Astrocyte (in vitro differentiated cells and primary cell): ENCODE measurements around the gene NT5C3B. TPM values are rescaled to one million over a fixed set of nuclear protein-coding genes. Genes with fewer than 3 reads are reported as not detected.

Experiments
- DNase-seq: peaks from one replicate; pipeline ENCODE4 v3.0.0-alpha.2; 2010; ENCODE audit warnings: low read depth
- FAIRE-seq: peaks from 2 replicates; lab custom pipeline; 2011; peaks lifted over from hg19 to GRCh38; lab: Jason Lieb, UNC
- H2AFZ ChIP-seq: 2 replicates; pipeline ENCODE4 v1.6.0; 2012; ENCODE audit warnings: low read depth, low read length, inconsistent platforms
- H3K27ac ChIP-seq: 2 replicates; pipeline ENCODE4 v1.5.1; 2011; ENCODE audit warnings: low read depth, low read length, inconsistent platforms
- H3K27me3 ChIP-seq: 2 replicates; pipeline ENCODE4 v1.6.0; 2011; ENCODE audit warnings: low read length, inconsistent platforms; ENCODE audit not compliant: insufficient read depth
- H3K36me3 ChIP-seq: 2 replicates; pipeline ENCODE4 v1.5.1; 2011; ENCODE audit warnings: low read length, inconsistent platforms; ENCODE audit not compliant: insufficient read depth
- H3K4me1 ChIP-seq: 2 replicates; pipeline ENCODE4 v1.5.1; 2011; ENCODE audit warnings: low read length, inconsistent platforms; ENCODE audit not compliant: insufficient read depth
- H3K4me2 ChIP-seq: 2 replicates; pipeline ENCODE4 v1.6.0; 2012; ENCODE audit warnings: low read length, inconsistent platforms
- H3K4me3 ChIP-seq: 2 replicates; pipeline ENCODE4 v1.5.1; 2011; ENCODE audit warnings: low read depth, mild to moderate bottlenecking, low read length, inconsistent platforms; ENCODE audit not compliant: insufficient read depth
- H3K79me2 ChIP-seq: 2 replicates; pipeline ENCODE4 v1.6.0; 2012; ENCODE audit warnings: mild to moderate bottlenecking, low read length, inconsistent platforms; ENCODE audit not compliant: insufficient read depth
- H3K9ac ChIP-seq: 2 replicates; pipeline ENCODE4 v1.6.0; 2012; ENCODE audit warnings: mild to moderate bottlenecking, low read length, inconsistent platforms
- H3K9me3 ChIP-seq: 2 replicates; pipeline ENCODE4 v1.5.1; 2012; ENCODE audit warnings: low read depth, mild to moderate bottlenecking, low read length, inconsistent platforms; ENCODE audit not compliant: insufficient read depth
- H4K20me1 ChIP-seq: 2 replicates; pipeline ENCODE4 v1.6.0; 2012; ENCODE audit warnings: low read length, inconsistent platforms; ENCODE audit not compliant: insufficient read depth
- H3K27ac Mint-ChIP-seq: one replicate; pipeline ENCODE4 v1.8.0; 2021; ENCODE audit warnings: mild to moderate bottlenecking, mixed read lengths; ENCODE audit not compliant: unreplicated experiment
- H3K27me3 Mint-ChIP-seq: one replicate; pipeline ENCODE4 v1.8.0; 2021; ENCODE audit warnings: low read depth, mixed read lengths; ENCODE audit not compliant: unreplicated experiment
- H3K36me3 Mint-ChIP-seq: one replicate; pipeline ENCODE4 v1.8.0; 2021; ENCODE audit warnings: low read depth, mixed read lengths; ENCODE audit not compliant: unreplicated experiment
- H3K4me1 Mint-ChIP-seq: one replicate; pipeline ENCODE4 v1.8.0; 2021; ENCODE audit warnings: low read depth, mixed read lengths; ENCODE audit not compliant: unreplicated experiment
- H3K4me3 Mint-ChIP-seq: one replicate; pipeline ENCODE4 v1.8.0; 2021; ENCODE audit warnings: mild to moderate bottlenecking, moderate library complexity, mixed read lengths; ENCODE audit not compliant: unreplicated experiment
- H3K9me3 Mint-ChIP-seq: one replicate; pipeline ENCODE4 v1.8.0; 2021; ENCODE audit warnings: mild to moderate bottlenecking, mixed read lengths; ENCODE audit not compliant: unreplicated experiment
- CTCF ChIP-seq: IDR thresholded peaks from 2 replicates; pipeline ENCODE4 v1.5.1; 2011; ENCODE audit warnings: low read depth, mild to moderate bottlenecking, inconsistent platforms, low read length, moderate library complexity; ENCODE audit not compliant: insufficient read depth
- EZH2 ChIP-seq: IDR thresholded peaks from 2 replicates; pipeline ENCODE4 v1.6.1; 2012; ENCODE audit warnings: mild to moderate bottlenecking, low read length, inconsistent platforms; ENCODE audit not compliant: insufficient read depth
- total RNA-seq: library from RNA; stranded (reverse); gene quantifications from 2 replicates; pipeline ENCODE4 v1.2.1, GENCODE V29; 2021

Gene NT5C3B
- total RNA-seq, 1 donor from 2014 or later = 56.1 TPM

- peaks cover 65% of the 10 kb centered on the region for H4K20me1 ChIP-seq
- H3K36me3 ChIP-seq = peaks cover 9% of the 10 kb centered on the region
- peak within 1 kb of the TSS; percentile 96 for H3K9ac ChIP-seq
- peak within 1 kb of the TSS; percentile 96 for H3K27ac Mint-ChIP-seq
- no peaks in the 10 kb centered on the region for H3K27me3 Mint-ChIP-seq
- H3K27me3 ChIP-seq = no peaks in the 10 kb centered on the region
- H2AFZ ChIP-seq = peak within 1 kb of the TSS; percentile 97
- peak within 1 kb of the TSS; percentile 76 for H3K27ac ChIP-seq
- no peak for FAIRE-seq
- peak within 1 kb of the TSS; percentile 96 for H3K4me2 ChIP-seq
- H3K9me3 Mint-ChIP-seq = no peaks in the 10 kb centered on the region
- H3K36me3 Mint-ChIP-seq = peaks cover 12% of the 10 kb centered on the region
- H3K9me3 ChIP-seq = no peaks in the 10 kb centered on the region
- peak within 1 kb of the TSS; percentile 98 for H3K4me3 Mint-ChIP-seq
- H3K4me1 ChIP-seq = peaks cover 33% of the 10 kb centered on the region
- DNase-seq = peak; percentile 70
- peaks cover 19% of the 10 kb centered on the region for H3K4me1 Mint-ChIP-seq
- H3K4me3 ChIP-seq = peak within 1 kb of the TSS; percentile 93
- TF ChIP-seq CTCF (no peak), EZH2 (no peak)
- peaks cover 73% of the 10 kb centered on the region for H3K79me2 ChIP-seq
These were observed 24.3 kb downstream of the NT5C3B start, which contains the start of gene P3H4 for GRCh38 chr17:41811549-41812380. P3H4 (minus strand) TSS chr17:41811949; CDS start chr17:41811915, 34 bp downstream.

DNA sequence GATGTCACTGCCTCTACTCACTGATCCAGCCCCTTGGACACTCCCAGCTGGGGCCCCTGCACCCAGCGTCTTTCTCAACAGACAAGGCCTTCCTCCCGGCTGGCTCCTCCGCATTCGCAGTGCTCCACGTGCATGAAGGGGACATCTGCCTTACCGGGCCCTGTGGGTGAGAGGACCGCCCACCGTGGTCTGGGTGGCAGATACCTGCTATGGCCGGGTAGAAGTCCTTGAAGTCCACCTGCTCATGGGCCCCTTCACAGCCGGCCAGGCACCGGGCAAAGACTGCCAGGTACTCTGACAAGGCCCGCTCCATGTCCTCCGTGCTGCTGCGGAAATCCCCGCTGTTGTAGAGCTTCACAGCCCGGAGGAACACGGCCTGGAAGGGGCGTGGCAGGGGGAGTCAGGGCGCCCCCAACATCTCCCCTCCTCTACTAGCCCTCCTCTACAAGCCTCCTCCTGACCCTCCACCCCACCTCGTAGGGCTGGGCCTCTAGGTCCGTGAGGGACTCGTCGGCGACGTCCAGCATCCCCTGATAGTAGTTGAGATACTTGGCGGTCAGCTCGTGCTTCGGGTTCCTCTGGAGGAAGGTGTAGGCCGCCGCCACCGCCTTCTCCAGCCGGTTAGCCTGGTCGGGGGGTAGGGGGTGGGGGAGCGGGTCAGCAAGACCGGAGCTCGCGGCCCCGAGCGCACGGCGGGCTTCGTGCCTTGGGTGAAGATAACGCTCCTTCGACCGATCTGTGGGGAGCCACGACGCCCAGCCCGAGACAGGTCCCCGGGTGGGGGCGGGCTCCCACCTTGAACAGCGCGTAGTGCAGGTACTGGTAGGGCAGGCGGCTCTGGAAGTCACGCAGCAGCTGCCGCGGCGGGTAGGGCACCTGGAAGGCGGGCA is 25.1 kb downstream of the NT5C3B start:
- peak overlapping the region; percentile 92 for H3K4me3 Mint-ChIP-seq
- H4K20me1 ChIP-seq = peaks cover 64% of the 10 kb centered on the region
- H3K27ac ChIP-seq = no peak overlapping the region
- H2AFZ ChIP-seq = peak overlapping the region; percentile 97
- TF ChIP-seq EZH2 (no peak), CTCF (no peak)
- peak overlapping the region; percentile 96 for H3K4me2 ChIP-seq
- H3K9me3 ChIP-seq = no peaks in the 10 kb centered on the region
- H3K4me3 ChIP-seq = peak overlapping the region; percentile 93
- peaks cover 16% of the 10 kb centered on the region for H3K4me1 Mint-ChIP-seq
- peaks cover 64% of the 10 kb centered on the region for H3K79me2 ChIP-seq
- H3K4me1 ChIP-seq = peaks cover 32% of the 10 kb centered on the region
- H3K36me3 ChIP-seq = peaks cover 10% of the 10 kb centered on the region
- no peaks in the 10 kb centered on the region for H3K9me3 Mint-ChIP-seq
- no peak for DNase-seq
- no peak for FAIRE-seq
- no peaks in the 10 kb centered on the region for H3K27me3 ChIP-seq
- H3K9ac ChIP-seq = peak overlapping the region; percentile 96
- H3K36me3 Mint-ChIP-seq = peaks cover 15% of the 10 kb centered on the region
- H3K27ac Mint-ChIP-seq = no peak overlapping the region
- no peaks in the 10 kb centered on the region for H3K27me3 Mint-ChIP-seq
